OCI-LY7 (cell line): ENCODE measurements around the gene SPPL2A. TPM values are rescaled to one million over a fixed set of nuclear protein-coding genes. Genes with fewer than 3 reads are reported as not detected.
A peak's percentile ranks its signal among the peaks of the same experiment; 100 is the strongest.

Source experiments
- BruUV-seq: library from RNA; stranded (reverse); fragments of 400-500 nt; replicated peaks from 2 replicates; lab custom pipeline; 2021; lab: Mats Ljungman, UMichigan
- CTCF ChIA-PET: fragments of 300-600 bp; sonication (Branson Sonifier 250); formaldehyde crosslinking; loops from one replicate; lab custom pipeline; 2022; ENCODE audit warnings: antibody characterized with exemption; ENCODE audit not compliant: unreplicated experiment; lab: Charles Lee
- POLR2A ChIA-PET: fragments of 300-600 bp; sonication (Branson Sonifier 250); formaldehyde crosslinking; loops from one replicate; lab custom pipeline; 2022; ENCODE audit warnings: antibody characterized with exemption; lab: Charles Lee
- DNase-seq: peaks from one replicate; pipeline ENCODE4 v3.0.0-alpha.2; 2015; ENCODE audit warnings: low spot score
- H2AFZ ChIP-seq: fragments of 200-600 bp; sonication (generic), shearing (Covaris generic); 2 replicates; pipeline ENCODE4 v1.6.1; 2014; ENCODE audit warnings: mild to moderate bottlenecking, antibody characterized with exemption, low read length, moderate library complexity
- H3K27ac ChIP-seq: fragments of 200-600 bp; sonication (generic); 2 replicates; pipeline ENCODE4 v1.5.1; 2014; ENCODE audit warnings: mixed run types, low read depth, mild to moderate bottlenecking, moderate library complexity, low read length, inconsistent platforms; ENCODE audit not compliant: poor library complexity, severe bottlenecking
- H3K36me3 ChIP-seq: fragments of 200-600 bp; sonication (generic); 2 replicates; pipeline ENCODE4 v1.6.1; 2014; ENCODE audit warnings: mild to moderate bottlenecking, antibody characterized with exemption, low read length, moderate library complexity, mixed read lengths; ENCODE audit not compliant: insufficient read depth
- H3K4me1 ChIP-seq: fragments of 200-600 bp; sonication (generic); 2 replicates; pipeline ENCODE4 v1.5.1; 2014; ENCODE audit warnings: mild to moderate bottlenecking, low read length; ENCODE audit not compliant: insufficient read depth, poor library complexity, severe bottlenecking
- H3K4me2 ChIP-seq: fragments of 200-600 bp; sonication (generic); 2 replicates; pipeline ENCODE4 v1.6.1; 2014; ENCODE audit warnings: mild to moderate bottlenecking, low read length
- H3K4me3 ChIP-seq: fragments of 200-600 bp; sonication (generic); 2 replicates; pipeline ENCODE4 v1.5.1; 2014; ENCODE audit warnings: mild to moderate bottlenecking, low read depth, low read length; ENCODE audit not compliant: poor library complexity, severe bottlenecking
- H3K79me2 ChIP-seq: fragments of 200-600 bp; sonication (generic); 2 replicates; pipeline ENCODE4 v1.6.1; 2016; ENCODE audit warnings: low read depth, mild to moderate bottlenecking, low read length, moderate library complexity, mixed read lengths; ENCODE audit not compliant: insufficient read depth
- H3K9me2 ChIP-seq: fragments of 200-600 bp; sonication (generic); 2 replicates; pipeline ENCODE4 v1.6.1; 2016; ENCODE audit warnings: mild to moderate bottlenecking, low read length, mixed read lengths; ENCODE audit not compliant: insufficient read depth
- H3K9me3 ChIP-seq: fragments of 200-600 bp; sonication (generic); 2 replicates; pipeline ENCODE4 v1.6.1; 2014; ENCODE audit warnings: mild to moderate bottlenecking, mixed run types, low read length, mixed read lengths
- H4K20me1 ChIP-seq: fragments of 200-600 bp; sonication (generic); 2 replicates; pipeline ENCODE4 v1.6.1; 2014; ENCODE audit warnings: mild to moderate bottlenecking, antibody characterized with exemption, low read length, moderate library complexity, mixed read lengths; ENCODE audit not compliant: insufficient read depth
- CTCF ChIP-seq: fragments of 200-600 bp; sonication (generic); conservative IDR thresholded peaks from 2 replicates; pipeline ENCODE4 v1.5.1; 2014; ENCODE audit warnings: mild to moderate bottlenecking, antibody characterized with exemption, low read length, moderate library complexity, mixed read lengths
- EZH2phosphoT487 ChIP-seq: fragments of 200-600 bp; sonication (generic); IDR thresholded peaks from 2 replicates; pipeline ENCODE4 v1.6.1; 2018; ENCODE audit warnings: low read depth, borderline replicate concordance, mild to moderate bottlenecking, mixed run types, antibody characterized with exemption, low read length, moderate library complexity, mixed read lengths
- intact Hi-C: fragments of 100-400 bp; cut with micrococcal nuclease; formaldehyde crosslinking; loops from one replicate; pipeline ENCODE4 v1.10.0; 2022; ENCODE audit not compliant: unreplicated experiment
- total RNA-seq, 2 experiments: library from RNA; depleted of rRNA in 1 of 2; stranded (reverse); fragments of >200 nt in 1 of 2; shearing (Covaris generic) in 1 of 2; gene quantifications; 2 replicates each; pipeline ENCODE4 v1.2.3, GENCODE V29; 2014 to 2022

SPPL2A gene
- total RNA-seq, 2 experiments from 2014 or later: 24.6 to 41.6 TPM

- no peak for TF ChIP-seq CTCF
- TF ChIP-seq EZH2phosphoT487: no peak
- Histone ChIP-seq H2AFZ (peak overlapping the region; percentile 70; the same call in 1 of the 2 replicates), H3K4me3 (peak overlapping the region; percentile 96), H3K79me2 (peaks cover 51% of the 10 kb centered on the region), H3K9me2 (no peaks in the 10 kb centered on the region), H3K27ac (peak overlapping the region; percentile 76), H3K4me2 (peak overlapping the region; percentile 81), H4K20me1 (peaks cover 13% of the 10 kb centered on the region), H3K9me3 (no peaks in the 10 kb centered on the region), H3K4me1 (peaks cover 22% of the 10 kb centered on the region), H3K36me3 (peaks cover 28% of the 10 kb centered on the region)
- DNase-seq: no peak
- ChIA-PET POLR2A (interaction anchor here (1.1 to 1.2 kb wide), 2 partner anchors 12 to 42 kb away, joined by 3 read pairs; no protein-coding TSS in a partner anchor), CTCF (no interaction called here)
- TSS peak; percentile 98 for BruUV-seq
- intact Hi-C loops: loop anchor here (2.0 to 10.0 kb wide), 2 partner anchors 77 to 333 kb away; partner anchors contain the start of genes GABPB1 and SPPL2A
Observed at GRCh38 chr15:50687302-50687902, 78.1 kb downstream of the SPPL2A start.

- POLR2A ChIA-PET: interaction anchor here (1.2 kb wide), 1 partner anchor 12 kb away, joined by 3 read pairs; no protein-coding TSS in a partner anchor
- Histone ChIP-seq H3K9me2 (no peaks in the 10 kb centered on the region), H3K4me1 (peaks cover 22% of the 10 kb centered on the region), H3K4me3 (peak within 1 kb of the TSS; percentile 96), H3K36me3 (peaks cover 35% of the 10 kb centered on the region), H3K79me2 (peaks cover 58% of the 10 kb centered on the region), H3K4me2 (peak within 1 kb of the TSS; percentile 81), H3K9me3 (no peaks in the 10 kb centered on the region), H2AFZ (peak within 1 kb of the TSS; percentile 82), H3K27ac (peak within 1 kb of the TSS; percentile 76), H4K20me1 (peaks cover 13% of the 10 kb centered on the region)
- DNase-seq: peak; percentile 92
- no peak for TF ChIP-seq EZH2phosphoT487
- no peak for TF ChIP-seq CTCF
- intact Hi-C loops: loop anchor here (2.0 to 10.0 kb wide), 2 partner anchors 78 to 332 kb away; partner anchors contain the start of genes GABPB1 and SPPL2A
- CTCF ChIA-PET: interaction anchor here (0.6 kb wide), 1 partner anchor 35 kb away, joined by 3 read pairs; no protein-coding TSS in a partner anchor
- no TSS peak for BruUV-seq
Observed at GRCh38 chr15:50686469-50687301, 78.8 kb downstream of the SPPL2A start, which contains the start of gene TRPM7. Gene TRPM7 (minus strand): TSS chr15:50686797. CDS start chr15:50686533, 264 bp downstream.
